ENCODE data around the gene CCL26. TPM values are rescaled to one million over a fixed set of nuclear protein-coding genes. Genes with fewer than 3 reads are reported as not detected.
A peak's percentile ranks its signal among the peaks of the same experiment; 100 is the strongest.
"Not testable (repeated sequence)": the region's sequence is repeated elsewhere in the genome, so short reads cannot be mapped to it uniquely, and the experiment has no call there.

CCL26 gene
- total RNA-seq, 1 experiment from 2014 or later, result 0.84 TPM

DNA sequence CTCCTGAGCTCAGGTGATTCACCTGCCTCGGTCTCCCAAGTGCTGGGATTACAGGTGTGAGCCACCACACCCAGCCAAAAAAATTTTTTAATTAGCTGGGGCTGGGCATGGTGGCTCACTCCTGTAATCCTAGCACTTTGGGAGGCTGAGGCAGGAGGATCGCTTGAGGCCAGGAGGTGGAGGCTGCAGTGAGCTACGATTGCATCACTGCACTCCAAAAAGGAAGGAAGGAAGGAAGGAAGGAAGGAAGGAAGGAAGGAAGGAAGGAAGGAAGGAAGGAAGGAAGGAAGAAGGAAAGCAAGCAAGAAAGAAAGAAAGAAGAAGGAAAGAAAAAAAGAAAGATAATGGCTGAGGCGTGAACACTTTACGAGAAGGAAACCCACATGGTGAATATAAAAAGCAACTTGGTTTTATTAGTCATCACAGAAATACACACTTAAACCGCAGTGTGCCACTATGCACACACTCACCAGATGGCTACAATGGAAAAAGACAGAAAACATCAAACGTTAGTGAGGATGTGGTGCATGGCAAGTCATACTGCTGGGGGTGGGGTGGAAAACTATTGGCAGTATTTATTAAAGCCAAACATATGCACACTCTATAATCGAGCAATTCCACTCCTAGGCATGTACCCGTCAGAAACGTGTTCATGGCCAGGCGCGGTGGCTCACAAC, 4.4 kb upstream of the CCL26 start:
- Histone ChIP-seq H3K4me3 (ENCODE audit: low read depth, low read length, poor library complexity, severe bottlenecking) (no peak overlapping the region), H3K36me3 (ENCODE audit: insufficient read depth, low read length, poor library complexity, severe bottlenecking) (no peaks in the 10 kb centered on the region), H3K4me1 (ENCODE audit: insufficient read depth, low read length, poor library complexity, severe bottlenecking) (no peaks in the 10 kb centered on the region), H3K9me3 (ENCODE audit: low read depth, low read length, poor library complexity, severe bottlenecking) (no peaks in the 10 kb centered on the region), H3K27me3 (replicated peaks; ENCODE audit: insufficient read depth, low read depth, low read length, poor library complexity) (no peaks in the 10 kb centered on the region), H3K27ac (ENCODE audit: low read depth, low read length, poor library complexity, severe bottlenecking) (no peak overlapping the region)
- DNase-seq (ENCODE audit: low spot score), result peak; percentile 60
- TF ChIP-seq, protein P1, sequence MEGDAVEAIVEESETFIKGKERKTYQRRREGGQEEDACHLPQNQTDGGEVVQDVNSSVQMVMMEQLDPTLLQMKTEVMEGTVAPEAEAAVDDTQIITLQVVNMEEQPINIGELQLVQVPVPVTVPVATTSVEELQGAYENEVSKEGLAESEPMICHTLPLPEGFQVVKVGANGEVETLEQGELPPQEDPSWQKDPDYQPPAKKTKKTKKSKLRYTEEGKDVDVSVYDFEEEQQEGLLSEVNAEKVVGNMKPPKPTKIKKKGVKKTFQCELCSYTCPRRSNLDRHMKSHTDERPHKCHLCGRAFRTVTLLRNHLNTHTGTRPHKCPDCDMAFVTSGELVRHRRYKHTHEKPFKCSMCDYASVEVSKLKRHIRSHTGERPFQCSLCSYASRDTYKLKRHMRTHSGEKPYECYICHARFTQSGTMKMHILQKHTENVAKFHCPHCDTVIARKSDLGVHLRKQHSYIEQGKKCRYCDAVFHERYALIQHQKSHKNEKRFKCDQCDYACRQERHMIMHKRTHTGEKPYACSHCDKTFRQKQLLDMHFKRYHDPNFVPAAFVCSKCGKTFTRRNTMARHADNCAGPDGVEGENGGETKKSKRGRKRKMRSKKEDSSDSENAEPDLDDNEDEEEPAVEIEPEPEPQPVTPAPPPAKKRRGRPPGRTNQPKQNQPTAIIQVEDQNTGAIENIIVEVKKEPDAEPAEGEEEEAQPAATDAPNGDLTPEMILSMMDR (conservative IDR thresholded peaks at IDR 0.05; ENCODE audit: low read depth, low read length), result no peak
- no peak for TF ChIP-seq EZH2 (IDR thresholded peaks at IDR 0.05; ENCODE audit: borderline replicate concordance, low read depth, low read length, poor library complexity, severe bottlenecking)
- BruUV-seq (replicated peaks), result no TSS peak
- ChIA-PET CTCF (interaction anchor here (0.6 kb wide), 1 partner anchor 22 kb away, joined by 4 read pairs; no protein-coding TSS in a partner anchor), POLR2A (ENCODE audit: low non-redundant PET) (no interaction called here)
- intact Hi-C loops (cut with micrococcal nuclease; ENCODE audit: unreplicated experiment), result no loop called here

DNA sequence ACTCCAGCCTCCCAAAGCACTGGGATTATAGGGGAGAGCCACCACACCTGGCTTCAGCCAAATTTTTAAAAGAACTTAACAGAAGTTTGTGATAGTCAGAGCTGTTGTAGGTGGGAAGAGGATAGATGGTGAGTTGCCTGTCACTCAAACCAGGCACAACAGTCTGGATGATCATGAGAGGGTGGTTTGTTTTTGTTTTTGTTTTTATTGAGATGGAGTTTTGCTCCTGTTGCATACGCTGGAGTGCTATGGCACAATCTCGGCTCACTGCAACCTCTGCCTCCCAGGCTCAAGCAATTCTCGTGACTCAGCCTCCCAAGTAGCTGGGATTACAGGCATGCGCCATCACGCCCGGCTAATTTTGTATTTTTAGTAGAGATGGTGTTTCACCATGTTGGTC, 1.9 kb upstream of the CCL26 start:
- H3K4me3 ChIP-seq (ENCODE audit: low read depth, low read length, poor library complexity, severe bottlenecking); H3K36me3 ChIP-seq (ENCODE audit: insufficient read depth, low read length, poor library complexity, severe bottlenecking); POLR2A ChIA-PET (ENCODE audit: low non-redundant PET); DNase-seq (ENCODE audit: low spot score); H3K4me1 ChIP-seq (ENCODE audit: insufficient read depth, low read length, poor library complexity, severe bottlenecking); intact Hi-C loops (cut with micrococcal nuclease; ENCODE audit: unreplicated experiment); H3K27me3 ChIP-seq (replicated peaks; ENCODE audit: insufficient read depth, low read depth, low read length, poor library complexity); H3K9me3 ChIP-seq (ENCODE audit: low read depth, low read length, poor library complexity, severe bottlenecking); H3K27ac ChIP-seq (ENCODE audit: low read depth, low read length, poor library complexity, severe bottlenecking); CTCF ChIA-PET; BruUV-seq (replicated peaks): not testable (repeated sequence)

- Histone ChIP-seq H3K27me3 (replicated peaks; ENCODE audit: insufficient read depth, low read depth, low read length, poor library complexity) (no peaks in the 10 kb centered on the region), H3K4me3 (ENCODE audit: low read depth, low read length, poor library complexity, severe bottlenecking) (no peak overlapping the region), H3K27ac (ENCODE audit: low read depth, low read length, poor library complexity, severe bottlenecking) (no peak overlapping the region), H3K4me1 (ENCODE audit: insufficient read depth, low read length, poor library complexity, severe bottlenecking) (no peaks in the 10 kb centered on the region), H3K9me3 (ENCODE audit: low read depth, low read length, poor library complexity, severe bottlenecking) (no peaks in the 10 kb centered on the region), H3K36me3 (ENCODE audit: insufficient read depth, low read length, poor library complexity, severe bottlenecking) (no peaks in the 10 kb centered on the region)
- TF ChIP-seq, protein P1 (conservative IDR thresholded peaks at IDR 0.05; ENCODE audit: low read depth, low read length), result no peak
- no peak for TF ChIP-seq EZH2 (IDR thresholded peaks at IDR 0.05; ENCODE audit: borderline replicate concordance, low read depth, low read length, poor library complexity, severe bottlenecking)
- ChIA-PET CTCF (no interaction called here), POLR2A (ENCODE audit: low non-redundant PET) (no interaction called here)
- DNase-seq (ENCODE audit: low spot score), result no peak
- no TSS peak for BruUV-seq (replicated peaks)
- intact Hi-C loops (cut with micrococcal nuclease; ENCODE audit: unreplicated experiment), result no loop called here
Observed at GRCh38 chr7:75771224-75771623, 787 bp downstream of the CCL26 start.

GRCh38 chr7:75762350-75762917, 9.6 kb downstream of the CCL26 start:
- Histone ChIP-seq H3K36me3 (ENCODE audit: insufficient read depth, low read length, poor library complexity, severe bottlenecking) (no peaks in the 10 kb centered on the region), H3K4me1 (ENCODE audit: insufficient read depth, low read length, poor library complexity, severe bottlenecking) (no peaks in the 10 kb centered on the region), H3K9me3 (ENCODE audit: low read depth, low read length, poor library complexity, severe bottlenecking) (no peaks in the 10 kb centered on the region), H3K4me3 (ENCODE audit: low read depth, low read length, poor library complexity, severe bottlenecking) (no peak overlapping the region), H3K27ac (ENCODE audit: low read depth, low read length, poor library complexity, severe bottlenecking) (no peak overlapping the region), H3K27me3 (replicated peaks; ENCODE audit: insufficient read depth, low read depth, low read length, poor library complexity) (no peaks in the 10 kb centered on the region)
- ChIA-PET POLR2A (ENCODE audit: low non-redundant PET) (no interaction called here), CTCF (interaction anchor here (1.4 to 1.9 kb wide), 2 partner anchors 9 to 258 kb away, joined by 3 to 5 read pairs; no protein-coding TSS in a partner anchor)
- BruUV-seq (replicated peaks), result no TSS peak
- TF ChIP-seq EZH2 (IDR thresholded peaks at IDR 0.05; ENCODE audit: borderline replicate concordance, low read depth, low read length, poor library complexity, severe bottlenecking), result no peak
- TF ChIP-seq, protein P1 (conservative IDR thresholded peaks at IDR 0.05; ENCODE audit: low read depth, low read length), result peak; percentile 66
- DNase-seq (ENCODE audit: low spot score), result peak; percentile 60
- intact Hi-C loops (cut with micrococcal nuclease; ENCODE audit: unreplicated experiment), result no loop called here

- H3K4me1 ChIP-seq (ENCODE audit: insufficient read depth, low read length, poor library complexity, severe bottlenecking); H3K27ac ChIP-seq (ENCODE audit: low read depth, low read length, poor library complexity, severe bottlenecking); DNase-seq (ENCODE audit: low spot score); H3K4me3 ChIP-seq (ENCODE audit: low read depth, low read length, poor library complexity, severe bottlenecking); POLR2A ChIA-PET (ENCODE audit: low non-redundant PET); H3K27me3 ChIP-seq (replicated peaks; ENCODE audit: insufficient read depth, low read depth, low read length, poor library complexity); H3K36me3 ChIP-seq (ENCODE audit: insufficient read depth, low read length, poor library complexity, severe bottlenecking); intact Hi-C loops (cut with micrococcal nuclease; ENCODE audit: unreplicated experiment); BruUV-seq (replicated peaks); H3K9me3 ChIP-seq (ENCODE audit: low read depth, low read length, poor library complexity, severe bottlenecking): not testable (repeated sequence)
- CTCF ChIA-PET, result interaction anchor here (1.4 to 1.9 kb wide), 2 partner anchors 8 to 259 kb away, joined by 3 to 5 read pairs; no protein-coding TSS in a partner anchor
Observed at GRCh38 chr7:75761801-75762200, 10.2 kb downstream of the CCL26 start.
